Measurements from ENCODE around the gene NMBR. TPM values are rescaled to one million over a fixed set of nuclear protein-coding genes. Genes with fewer than 3 reads are reported as not detected.

NMBR gene
- total RNA-seq, 1 experiment from 2014 or later, result 0.35 TPM

GRCh38 chr6:142171351-142171750 is 24.4 kb upstream of the NMBR start:
- Histone ChIP-seq H3K27ac (no peak overlapping the region), H3K4me1 (replicated peaks; ENCODE audit: insufficient read depth) (no peaks in the 10 kb centered on the region), H3K9me3 (ENCODE audit: insufficient read depth, low read depth) (no peaks in the 10 kb centered on the region), H4K20me1 (ENCODE audit: insufficient read depth) (0 out of 2 replicates have a peak, but pooled peaks cover 4% of the 10 kb centered on the region), H3F3A (ENCODE audit: insufficient read depth, low read depth) (no peaks in the 10 kb centered on the region; the same call in 1 of the 2 replicates), H3K27me3 (ENCODE audit: insufficient read depth, low read depth) (no peaks in the 10 kb centered on the region), H3K4me3 (no peak overlapping the region), H3K4me2 (no peak overlapping the region), H3K9me2 (ENCODE audit: insufficient read depth) (no peaks in the 10 kb centered on the region), H2AFZ (no peak overlapping the region), H3K79me2 (ENCODE audit: low read depth) (0 out of 2 replicates have a peak, but pooled peaks cover 2% of the 10 kb centered on the region), H3K36me3 (ENCODE audit: low read depth) (peaks cover 22% of the 10 kb centered on the region; the same call in 1 of the 2 replicates)
- BruUV-seq (replicated peaks), result no TSS peak
- TF ChIP-seq CTCF (conservative IDR thresholded peaks at IDR 0.05) (no peak), EZH2 (IDR thresholded peaks at IDR 0.05; ENCODE audit: low read depth) (no peak)
- POLR2A ChIA-PET (ENCODE audit: unreplicated experiment), result no interaction called here
- CTCF ChIA-PET, result no interaction called here
- DNase-seq, result no peak
- intact Hi-C loops (cut with micrococcal nuclease; ENCODE audit: unreplicated experiment), result no loop called here

- no peak overlapping the region for H2AFZ ChIP-seq
- BruUV-seq (replicated peaks), result no TSS peak
- H3K27me3 ChIP-seq (ENCODE audit: insufficient read depth, low read depth), result no peaks in the 10 kb centered on the region
- no peak for TF ChIP-seq CTCF (conservative IDR thresholded peaks at IDR 0.05)
- TF ChIP-seq EZH2 (IDR thresholded peaks at IDR 0.05; ENCODE audit: low read depth), result no peak
- no peaks in the 10 kb centered on the region for H3K9me3 ChIP-seq (ENCODE audit: insufficient read depth, low read depth)
- no peak overlapping the region for H3K27ac ChIP-seq
- no peaks in the 10 kb centered on the region for H3K9me2 ChIP-seq (ENCODE audit: insufficient read depth)
- intact Hi-C loops (cut with micrococcal nuclease; ENCODE audit: unreplicated experiment), result no loop called here
- H4K20me1 ChIP-seq (ENCODE audit: insufficient read depth), result peaks cover 13% of the 10 kb centered on the region
- peaks cover 24% of the 10 kb centered on the region for H3K79me2 ChIP-seq (ENCODE audit: low read depth)
- no peak overlapping the region for H3K4me3 ChIP-seq
- POLR2A ChIA-PET (ENCODE audit: unreplicated experiment), result interaction anchor here (0.6 kb wide), 1 partner anchor 1777 kb away, joined by 3 read pairs; no protein-coding TSS in a partner anchor
- no peak overlapping the region for H3K4me2 ChIP-seq
- CTCF ChIA-PET, result no interaction called here
- DNase-seq, result no peak
- H3K4me1 ChIP-seq (replicated peaks; ENCODE audit: insufficient read depth), result no peaks in the 10 kb centered on the region
- no peaks in the 10 kb centered on the region; the same call in none of the 2 replicates for H3F3A ChIP-seq (ENCODE audit: insufficient read depth, low read depth)
- peaks cover 11% of the 10 kb centered on the region; the same call in 1 of the 2 replicates for H3K36me3 ChIP-seq (ENCODE audit: low read depth)
Measured at GRCh38 chr6:142167486-142167885, 20.6 kb upstream of the NMBR start.

- H3K36me3 ChIP-seq (ENCODE audit: low read depth), result peaks cover 11% of the 10 kb centered on the region; the same call in 1 of the 2 replicates
- no peak overlapping the region for H3K27ac ChIP-seq
- H3F3A ChIP-seq (ENCODE audit: insufficient read depth, low read depth), result no peaks in the 10 kb centered on the region; the same call in none of the 2 replicates
- POLR2A ChIA-PET (ENCODE audit: unreplicated experiment), result no interaction called here
- intact Hi-C loops (cut with micrococcal nuclease; ENCODE audit: unreplicated experiment), result no loop called here
- no peaks in the 10 kb centered on the region for H3K9me3 ChIP-seq (ENCODE audit: insufficient read depth, low read depth)
- H3K4me3 ChIP-seq, result no peak overlapping the region
- no peaks in the 10 kb centered on the region for H3K4me1 ChIP-seq (replicated peaks; ENCODE audit: insufficient read depth)
- H3K9me2 ChIP-seq (ENCODE audit: insufficient read depth), result no peaks in the 10 kb centered on the region
- no peak overlapping the region for H2AFZ ChIP-seq
- no peaks in the 10 kb centered on the region for H3K27me3 ChIP-seq (ENCODE audit: insufficient read depth, low read depth)
- H4K20me1 ChIP-seq (ENCODE audit: insufficient read depth), result peaks cover 17% of the 10 kb centered on the region
- no peak for DNase-seq
- CTCF ChIA-PET, result no interaction called here
- BruUV-seq (replicated peaks), result no TSS peak
- no peak for TF ChIP-seq EZH2 (IDR thresholded peaks at IDR 0.05; ENCODE audit: low read depth)
- TF ChIP-seq CTCF (conservative IDR thresholded peaks at IDR 0.05), result no peak
- no peak overlapping the region for H3K4me2 ChIP-seq
- H3K79me2 ChIP-seq (ENCODE audit: low read depth), result peaks cover 28% of the 10 kb centered on the region
Measured at GRCh38 chr6:142167071-142167470, 20.1 kb upstream of the NMBR start.
